Gastrocnemius medialis (tissue), 4 donors: ENCODE results near the gene MAMDC4.
A peak's percentile ranks its signal among the peaks of the same experiment; 100 is the strongest.

ENCODE experiments used
- CTCF ChIP-seq, 5 experiments: fragments of 450-650 bp in 3 of 5; fragments of 200-600 bp in 2 of 5; sonication (generic) in 2 of 5; IDR thresholded peaks in 4 of 5; conservative IDR thresholded peaks in 1 of 5; 1 replicate in 4 of 5; 2 replicates in 1 of 5; pipeline ENCODE4 v1.5.1; 2016 to 2019; ENCODE audit warnings: antibody characterized with exemption in 5 of 5, mild to moderate bottlenecking in 3 of 5, moderate library complexity in 3 of 5
- POLR2A ChIP-seq, 2 donors: fragments of 450-650 bp; IDR thresholded peaks; one replicate each; pipeline ENCODE4 v1.6.1; 2017; ENCODE audit warnings: antibody characterized with exemption in 2 of 2, mild to moderate bottlenecking in 2 of 2, moderate library complexity in 2 of 2

- no peak for TF ChIP-seq CTCF (IDR thresholded peaks at IDR 0.05 in 4 of 5, conservative IDR thresholded peaks at IDR 0.05 in 1 of 5)
- peak in 1 of 2 donors; percentile 45 for TF ChIP-seq POLR2A (IDR thresholded peaks at IDR 0.05)
These were observed 50.2 kb downstream of the MAMDC4 start for GRCh38 chr9:136902259-136902821.
